ENCODE results near the gene CHGA. TPM values are rescaled to one million over a fixed set of nuclear protein-coding genes. Genes with fewer than 3 reads are reported as not detected.

The CHGA gene
- total and polyA plus RNA-seq, 2 of the 8 experiments (the other 6 are each of a cell fraction or from before 2014, with no cell fraction given), result 17.5 to 28.2 TPM

DNA sequence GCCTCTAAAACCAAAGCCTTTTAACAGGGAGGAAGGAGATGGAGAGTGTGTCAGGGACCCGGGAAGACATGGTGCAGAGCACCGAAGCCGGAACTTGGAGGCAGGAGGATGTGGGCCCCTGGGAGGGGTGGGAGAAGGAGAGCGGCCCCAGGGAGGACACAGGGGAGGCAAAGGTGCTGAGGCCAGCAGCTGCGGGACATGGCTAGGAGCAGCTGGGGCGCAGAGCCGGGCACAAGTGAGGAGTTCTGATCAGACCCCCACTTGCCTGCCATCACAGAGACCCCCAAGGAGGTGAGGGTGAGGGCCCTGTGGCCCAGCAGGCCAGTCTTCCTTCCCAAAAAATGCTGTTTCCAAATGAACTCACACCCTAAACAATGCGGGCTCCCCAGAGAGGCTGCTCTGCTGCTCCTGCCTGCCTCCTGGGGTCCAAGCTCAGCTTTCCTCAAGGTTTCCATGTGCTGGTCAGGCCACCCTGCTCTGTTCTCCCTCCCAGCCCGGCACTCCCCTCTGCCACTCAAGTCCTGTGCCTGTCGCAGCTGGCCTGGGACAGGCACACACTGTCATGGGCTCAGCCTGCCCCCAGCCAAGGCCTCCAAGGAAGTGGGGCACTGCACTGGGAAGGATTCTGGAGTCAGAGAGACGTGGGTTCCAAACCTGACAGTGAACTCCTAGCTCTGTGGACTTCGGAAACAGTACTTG is 24.0 kb downstream of the CHGA start (continued):
- TF ChIP-seq, protein P1, sequence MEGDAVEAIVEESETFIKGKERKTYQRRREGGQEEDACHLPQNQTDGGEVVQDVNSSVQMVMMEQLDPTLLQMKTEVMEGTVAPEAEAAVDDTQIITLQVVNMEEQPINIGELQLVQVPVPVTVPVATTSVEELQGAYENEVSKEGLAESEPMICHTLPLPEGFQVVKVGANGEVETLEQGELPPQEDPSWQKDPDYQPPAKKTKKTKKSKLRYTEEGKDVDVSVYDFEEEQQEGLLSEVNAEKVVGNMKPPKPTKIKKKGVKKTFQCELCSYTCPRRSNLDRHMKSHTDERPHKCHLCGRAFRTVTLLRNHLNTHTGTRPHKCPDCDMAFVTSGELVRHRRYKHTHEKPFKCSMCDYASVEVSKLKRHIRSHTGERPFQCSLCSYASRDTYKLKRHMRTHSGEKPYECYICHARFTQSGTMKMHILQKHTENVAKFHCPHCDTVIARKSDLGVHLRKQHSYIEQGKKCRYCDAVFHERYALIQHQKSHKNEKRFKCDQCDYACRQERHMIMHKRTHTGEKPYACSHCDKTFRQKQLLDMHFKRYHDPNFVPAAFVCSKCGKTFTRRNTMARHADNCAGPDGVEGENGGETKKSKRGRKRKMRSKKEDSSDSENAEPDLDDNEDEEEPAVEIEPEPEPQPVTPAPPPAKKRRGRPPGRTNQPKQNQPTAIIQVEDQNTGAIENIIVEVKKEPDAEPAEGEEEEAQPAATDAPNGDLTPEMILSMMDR (IDR thresholded peaks at IDR 0.05; ENCODE audit: control extremely low read depth in 1 of 3, insufficient read depth in 1 of 3, low read depth in 1 of 3, low read length in 3 of 3), result no peak
- TF ChIP-seq SIRT6 (IDR thresholded peaks at IDR 0.05; ENCODE audit: low read length), result no peak
- TF ChIP-seq YY1 (IDR thresholded peaks at IDR 0.05; ENCODE audit: low read depth, low read length), result no peak
- no peak for TF ChIP-seq RBBP5 (IDR thresholded peaks at IDR 0.05; ENCODE audit: borderline replicate concordance, low read depth, low read length)
- no peak for TF ChIP-seq JUND (IDR thresholded peaks at IDR 0.05; ENCODE audit: low read length)
- no peak for TF ChIP-seq RFX5 (IDR thresholded peaks at IDR 0.05; ENCODE audit: borderline replicate concordance, low read depth, low read length)

Measured in H1 (cell line).